Measurements from ENCODE around the gene CEP55. TPM values are rescaled to one million over a fixed set of nuclear protein-coding genes. Genes with fewer than 3 reads are reported as not detected.

The CEP55 gene
- total RNA-seq, 2 experiments from 2014 or later = 44.6 to 45.0 TPM

GRCh38 chr10:93547522-93547921, 51.1 kb downstream of the CEP55 start:
- H3K4me3 Mint-ChIP-seq = no peak overlapping the region
- H3K4me1 Mint-ChIP-seq (ENCODE audit: low read depth) = no peaks in the 10 kb centered on the region
- H3K27ac Mint-ChIP-seq = no peak overlapping the region

GRCh38 chr10:93548376-93549071, 52.1 kb downstream of the CEP55 start:
- H3K36me3 Mint-ChIP-seq (ENCODE audit: low read depth) = no peaks in the 10 kb centered on the region
- no peaks in the 10 kb centered on the region for H3K4me1 Mint-ChIP-seq (ENCODE audit: low read depth)
- DNase-seq = no peak
- CTCF ChIA-PET = no interaction called here
- no peaks in the 10 kb centered on the region for H3K9me3 Mint-ChIP-seq
- ATAC-seq = no peak
- intact Hi-C loops (cut with micrococcal nuclease) = loop anchor here (10.0 kb wide), 1 partner anchor 266 kb away; no protein-coding TSS in a partner anchor
- no peak overlapping the region for H3K4me3 Mint-ChIP-seq
- no peaks in the 10 kb centered on the region for H3K27me3 Mint-ChIP-seq
- POLR2A ChIA-PET = no interaction called here
- no peak overlapping the region for H3K27ac Mint-ChIP-seq
- TF ChIP-seq CTCF (IDR thresholded peaks at IDR 0.05) = no peak

More at GRCh38 chr10:93547522-93547921, 51.1 kb downstream of the CEP55 start:
- ATAC-seq (no peak), DNase-seq (no peak)
- Mint-ChIP-seq H3K36me3 (ENCODE audit: low read depth) (no peaks in the 10 kb centered on the region), H3K9me3 (no peaks in the 10 kb centered on the region), H3K27me3 (no peaks in the 10 kb centered on the region)
- TF ChIP-seq CTCF (IDR thresholded peaks at IDR 0.05) = no peak
- CTCF ChIA-PET = no interaction called here
- intact Hi-C loops (cut with micrococcal nuclease) = loop anchor here (10.0 kb wide), 1 partner anchor 267 kb away; no protein-coding TSS in a partner anchor
- POLR2A ChIA-PET = no interaction called here

- Mint-ChIP-seq H3K9me3 (no peaks in the 10 kb centered on the region), H3K27ac (no peak overlapping the region), H3K27me3 (peaks cover 3% of the 10 kb centered on the region), H3K36me3 (ENCODE audit: low read depth) (no peaks in the 10 kb centered on the region), H3K4me1 (ENCODE audit: low read depth) (no peaks in the 10 kb centered on the region), H3K4me3 (no peak overlapping the region)
- no peak for DNase-seq
- POLR2A ChIA-PET = interaction anchor here (0.8 kb wide), 1 partner anchor 148 kb away, joined by 3 read pairs; no protein-coding TSS in a partner anchor
- TF ChIP-seq CTCF (IDR thresholded peaks at IDR 0.05) = no peak
- ATAC-seq = no peak
- CTCF ChIA-PET = interaction anchor here (1.2 kb wide), 1 partner anchor 130 kb away, joined by 3 read pairs; no protein-coding TSS in a partner anchor
- intact Hi-C loops (cut with micrococcal nuclease) = no loop called here
Measured at GRCh38 chr10:93550606-93551005, 54.2 kb downstream of the CEP55 start.

GRCh38 chr10:93552780-93553179, 56.4 kb downstream of the CEP55 start:
- DNase-seq = no peak
- H3K4me1 Mint-ChIP-seq (ENCODE audit: low read depth) = no peaks in the 10 kb centered on the region
- CTCF ChIA-PET = interaction anchor here (0.8 to 1.4 kb wide), 2 partner anchors 177 to 306 kb away, joined by 3 to 4 read pairs; no protein-coding TSS in a partner anchor
- no peak for TF ChIP-seq CTCF (IDR thresholded peaks at IDR 0.05)
- ATAC-seq = no peak
- H3K27me3 Mint-ChIP-seq = peaks cover 3% of the 10 kb centered on the region
- POLR2A ChIA-PET = no interaction called here
- intact Hi-C loops (cut with micrococcal nuclease) = no loop called here
- H3K9me3 Mint-ChIP-seq = no peaks in the 10 kb centered on the region
- H3K27ac Mint-ChIP-seq = no peak overlapping the region
- H3K36me3 Mint-ChIP-seq (ENCODE audit: low read depth) = no peaks in the 10 kb centered on the region
- H3K4me3 Mint-ChIP-seq = no peak overlapping the region
